HG02588 (cell line): ENCODE data around the gene LRR1.
A peak's percentile ranks its signal among the peaks of the same experiment; 100 is the strongest.
"Not testable (repeated sequence)": the region's sequence is repeated elsewhere in the genome, so short reads cannot be mapped to it uniquely, and the experiment has no call there.

Experiments used
- ATAC-seq: cut with Tn5 transposase; IDR thresholded peaks from one replicate; pipeline ENCODE4 v1.9.1; 2021; ENCODE audit warnings: mild to moderate bottlenecking, moderate library complexity; ENCODE audit not compliant: unreplicated experiment

The LRR1 gene, protein sequence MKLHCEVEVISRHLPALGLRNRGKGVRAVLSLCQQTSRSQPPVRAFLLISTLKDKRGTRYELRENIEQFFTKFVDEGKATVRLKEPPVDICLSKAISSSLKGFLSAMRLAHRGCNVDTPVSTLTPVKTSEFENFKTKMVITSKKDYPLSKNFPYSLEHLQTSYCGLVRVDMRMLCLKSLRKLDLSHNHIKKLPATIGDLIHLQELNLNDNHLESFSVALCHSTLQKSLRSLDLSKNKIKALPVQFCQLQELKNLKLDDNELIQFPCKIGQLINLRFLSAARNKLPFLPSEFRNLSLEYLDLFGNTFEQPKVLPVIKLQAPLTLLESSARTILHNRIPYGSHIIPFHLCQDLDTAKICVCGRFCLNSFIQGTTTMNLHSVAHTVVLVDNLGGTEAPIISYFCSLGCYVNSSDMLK

DNA sequence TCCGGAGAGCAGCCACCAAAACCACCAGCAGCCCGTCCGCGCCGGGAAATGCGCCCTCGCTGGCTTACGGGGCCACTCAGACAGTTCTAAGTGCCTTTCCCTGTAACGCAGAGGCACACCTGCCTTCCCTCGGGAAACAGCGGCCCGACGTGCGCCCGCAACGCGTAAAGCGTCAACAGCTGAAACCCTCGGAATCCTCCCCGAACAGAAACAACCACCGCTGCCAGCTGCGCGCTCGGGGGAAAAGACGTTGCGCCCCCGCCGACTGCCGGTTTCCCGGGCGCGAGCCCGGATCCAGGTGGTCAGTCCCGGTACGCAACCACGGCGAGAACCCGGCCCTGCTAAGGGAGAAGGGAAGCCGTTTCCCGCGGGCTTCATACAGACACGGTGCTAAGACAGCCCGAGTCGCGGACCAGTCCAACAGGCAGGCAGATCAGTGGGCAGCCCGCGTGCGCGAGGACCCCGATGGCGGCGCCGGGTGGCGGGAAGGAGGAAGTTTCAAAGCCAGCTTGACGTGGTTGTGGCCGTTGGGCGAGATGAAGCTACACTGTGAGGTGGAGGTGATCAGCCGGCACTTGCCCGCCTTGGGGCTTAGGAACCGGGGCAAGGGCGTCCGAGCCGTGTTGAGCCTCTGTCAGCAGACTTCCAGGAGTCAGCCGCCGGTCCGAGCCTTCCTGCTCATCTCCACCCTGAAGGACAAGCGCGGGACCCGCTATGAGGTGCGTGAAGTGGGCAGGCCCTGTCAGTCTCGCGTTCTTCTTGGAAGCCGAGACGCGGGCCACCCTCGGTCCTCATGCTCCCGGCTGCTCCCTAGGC lies at the start of gene LRR1:
Gene LRR1, plus strand, starts transcription at position 456 of the 816 bp plus-strand sequence. Its CDS starts 81 bp downstream, at position 537.
- peak; percentile 47 for ATAC-seq

DNA sequence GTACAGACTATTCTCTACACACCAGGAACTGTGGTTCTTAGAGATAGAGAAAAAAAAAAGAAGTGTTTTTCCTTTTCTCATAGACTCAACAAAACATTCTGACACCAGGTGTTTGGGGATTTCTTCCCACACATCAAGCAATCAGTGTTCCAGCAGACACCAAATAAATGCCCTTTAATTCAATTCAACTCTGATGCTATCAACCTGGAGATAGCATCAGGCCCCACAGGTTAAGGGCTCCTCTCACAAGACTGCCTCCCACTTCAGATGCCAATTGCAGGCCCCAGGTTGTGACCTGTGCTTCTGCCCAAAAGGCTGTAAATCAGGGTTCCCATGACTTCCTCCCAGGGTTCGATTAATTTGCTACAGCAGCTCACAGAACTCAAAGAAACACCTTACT lies 49.3 kb upstream of the LRR1 start:
- ATAC-seq: no peak

DNA sequence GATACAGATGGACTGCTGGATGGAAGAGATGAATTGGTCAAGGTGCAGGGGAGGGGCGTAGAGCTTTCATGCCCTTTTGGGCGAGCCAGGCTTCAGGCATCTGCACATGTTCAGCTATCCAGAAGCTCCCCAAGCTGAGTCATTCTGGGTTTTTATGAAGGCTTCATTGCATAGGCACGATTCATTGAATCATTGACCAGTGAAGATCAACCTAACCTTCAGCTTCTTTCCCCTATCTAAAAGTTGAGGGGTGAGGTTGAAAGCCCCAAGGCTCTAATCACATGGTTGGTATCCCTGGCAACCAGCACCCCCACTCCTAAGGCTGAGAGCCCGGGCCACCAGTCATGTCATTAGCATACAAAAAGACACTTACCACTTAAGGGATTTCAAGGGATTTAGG lies 48.9 kb upstream of the LRR1 start:
- ATAC-seq: no peak

DNA sequence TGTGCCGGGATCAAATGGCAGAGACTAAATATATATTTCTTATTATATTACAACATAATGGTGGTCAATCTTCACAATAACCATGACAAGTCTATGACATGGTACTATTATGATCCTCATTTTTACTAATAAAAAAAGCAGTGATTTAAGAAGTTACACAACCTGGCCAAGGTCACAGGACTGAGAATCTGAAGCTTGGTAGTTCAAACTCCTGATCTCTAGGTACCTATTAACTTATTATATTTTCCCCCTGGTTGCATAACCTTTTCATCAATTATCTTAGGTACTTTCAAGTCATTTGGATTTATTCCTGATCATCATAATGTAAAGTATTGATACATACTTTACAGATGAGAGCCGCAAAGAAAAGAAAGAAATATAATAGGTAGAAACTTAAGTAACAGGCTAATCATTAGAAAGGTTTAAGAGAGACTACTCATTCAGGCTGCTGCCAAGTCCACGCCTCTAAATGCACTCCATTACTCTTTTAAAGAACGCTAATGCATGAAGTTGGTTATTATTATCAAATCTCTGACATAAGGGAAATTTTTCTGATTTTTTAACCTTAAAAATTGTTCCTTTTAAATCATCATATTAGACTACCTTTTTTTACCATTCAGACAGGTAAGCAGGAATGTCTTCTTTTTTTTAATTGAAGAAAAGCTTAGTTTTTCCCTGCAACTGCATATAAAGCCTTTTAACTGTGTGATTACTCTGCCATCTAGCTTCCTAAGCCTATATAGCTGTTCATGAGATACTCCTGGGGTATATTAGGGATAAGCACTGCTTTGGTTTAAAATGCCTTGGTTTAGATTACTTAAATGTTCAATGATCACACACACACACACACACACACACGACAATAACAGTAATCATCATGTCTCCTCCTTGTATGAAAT lies 48.2 kb upstream of the LRR1 start:
- ATAC-seq: no peak

DNA sequence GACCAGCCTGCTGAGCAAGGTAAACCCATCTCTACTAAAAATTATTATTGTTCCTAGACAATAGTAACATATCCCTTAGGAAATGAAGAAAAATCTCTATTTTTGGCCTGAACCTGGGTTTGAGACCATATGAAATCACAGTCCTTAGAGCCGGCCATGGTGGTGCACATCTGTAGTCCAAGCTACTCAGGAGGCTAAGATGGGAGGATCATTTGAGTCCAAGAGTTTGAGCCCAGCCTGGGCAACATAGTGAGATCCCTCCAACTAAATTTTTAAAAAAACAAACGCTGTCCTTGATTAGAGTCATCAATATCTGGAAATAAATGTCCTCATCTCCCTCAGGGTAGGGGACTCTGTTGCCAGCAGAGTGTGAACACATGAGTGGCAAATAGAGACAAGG lies 47.2 kb upstream of the LRR1 start:
- ATAC-seq: no peak

DNA sequence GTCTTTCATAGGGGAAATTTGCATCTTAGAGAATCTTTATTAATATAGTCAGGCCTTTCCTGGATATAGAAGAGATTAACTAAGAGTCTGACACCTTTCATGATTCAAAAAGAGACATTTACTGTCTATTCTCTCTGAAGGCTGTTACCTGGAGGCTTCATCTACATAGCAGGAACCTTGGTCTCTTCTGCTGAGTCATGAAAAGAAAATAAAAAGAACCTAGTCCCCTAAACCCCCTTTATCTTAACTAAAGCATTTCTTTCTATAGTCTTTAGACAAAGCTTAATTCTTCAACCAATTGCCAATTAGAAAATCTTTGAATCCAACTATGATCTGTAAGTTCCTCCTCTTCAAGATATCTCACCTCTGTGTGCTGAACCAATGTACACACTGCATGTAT lies 45.6 kb upstream of the LRR1 start:
- ATAC-seq: no peak

DNA sequence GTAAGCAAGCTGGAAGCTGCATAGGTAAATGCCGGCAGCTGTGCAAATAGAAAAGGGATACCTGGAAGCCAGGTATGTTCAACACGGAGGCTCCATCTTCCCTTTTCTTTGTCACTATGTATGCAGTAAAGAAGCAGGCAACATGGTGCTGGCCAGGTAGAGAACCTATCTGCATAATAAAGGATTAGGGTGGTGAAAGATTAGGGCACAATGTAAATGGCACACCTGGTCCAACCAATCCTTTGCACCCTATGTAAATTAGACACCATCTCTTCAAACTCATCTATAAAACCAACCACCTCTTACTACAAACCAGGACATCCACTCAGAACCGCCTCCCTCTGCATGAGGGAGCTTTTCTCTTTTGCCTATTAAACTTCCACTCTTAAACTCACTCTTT lies 44.8 kb upstream of the LRR1 start:
- no peak for ATAC-seq

DNA sequence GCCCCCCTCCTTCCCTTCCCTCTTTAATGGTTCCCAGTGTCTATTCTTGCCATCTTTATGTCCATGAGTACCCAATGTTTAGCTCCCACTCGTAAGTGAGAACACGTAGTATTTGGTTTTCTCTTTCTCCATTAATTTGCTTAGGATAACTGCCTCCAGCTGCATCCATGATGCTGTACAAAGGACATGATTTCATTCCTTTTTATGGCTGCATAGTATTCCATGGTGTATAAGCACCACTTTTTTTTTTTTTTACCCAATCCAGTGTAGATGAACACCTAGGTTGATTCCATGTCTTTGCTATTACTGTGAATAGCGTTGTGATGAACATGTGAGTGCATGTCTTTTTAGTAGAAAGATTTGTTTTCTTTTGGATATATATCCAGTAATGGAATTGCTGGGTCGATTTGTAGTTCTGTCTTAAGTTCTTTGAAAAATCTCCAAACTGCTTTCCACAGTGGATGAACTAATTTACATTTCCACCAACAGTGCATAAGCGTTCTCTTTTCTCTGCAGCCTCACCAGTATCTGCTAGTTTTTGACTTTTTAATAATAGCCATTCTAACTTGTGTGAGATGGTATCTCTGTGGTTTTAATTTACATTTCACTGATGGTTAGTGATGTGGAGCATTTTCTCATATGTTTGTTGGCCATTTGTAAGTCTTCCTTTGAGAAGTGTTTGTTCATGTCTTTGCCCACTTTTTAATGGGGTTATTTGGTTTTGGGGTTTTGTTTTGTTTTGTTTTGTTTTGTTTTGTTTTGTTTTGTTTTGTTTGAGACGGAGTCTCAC lies 38.6 kb upstream of the LRR1 start:
- no peak for ATAC-seq

DNA sequence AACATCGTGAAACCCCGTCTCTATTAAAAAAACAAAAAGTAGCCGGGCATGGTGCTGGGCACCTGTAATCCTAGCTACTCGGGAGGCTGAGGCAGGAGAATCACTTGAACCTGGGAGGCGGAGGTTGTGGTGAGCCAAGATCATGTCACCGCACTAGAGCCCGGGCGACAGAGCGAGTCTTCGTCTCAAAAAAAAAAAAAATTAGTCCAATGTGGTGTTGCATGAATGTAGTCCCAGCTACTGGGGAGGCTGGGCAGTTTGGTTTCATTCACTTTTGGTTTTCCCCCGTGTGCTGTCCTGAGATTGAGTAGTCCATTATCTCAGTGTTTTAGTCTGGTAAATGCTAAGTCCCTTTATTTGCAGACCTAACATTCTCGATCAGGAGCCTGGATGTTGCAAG lies 32.0 kb upstream of the LRR1 start:
- ATAC-seq: no peak

DNA sequence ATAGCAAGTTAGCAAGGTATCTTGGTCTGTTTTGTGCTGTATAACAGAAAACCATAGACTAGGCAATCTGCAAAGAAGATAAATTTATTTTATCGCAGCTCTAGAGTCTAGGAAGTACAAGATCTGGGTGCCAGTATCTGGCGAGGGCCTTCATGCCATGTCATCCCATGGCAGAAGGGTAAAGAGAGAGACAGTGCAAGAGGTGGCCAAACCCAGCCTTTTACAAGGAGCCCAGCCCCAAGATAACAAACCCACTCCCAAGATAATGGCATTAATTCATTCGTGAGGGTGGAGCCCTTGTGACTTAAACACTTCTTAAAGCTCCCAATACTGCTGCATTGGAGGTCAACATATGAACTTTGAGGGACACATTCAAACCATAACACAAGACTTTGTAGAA lies 29.5 kb upstream of the LRR1 start:
- ATAC-seq: no peak

DNA sequence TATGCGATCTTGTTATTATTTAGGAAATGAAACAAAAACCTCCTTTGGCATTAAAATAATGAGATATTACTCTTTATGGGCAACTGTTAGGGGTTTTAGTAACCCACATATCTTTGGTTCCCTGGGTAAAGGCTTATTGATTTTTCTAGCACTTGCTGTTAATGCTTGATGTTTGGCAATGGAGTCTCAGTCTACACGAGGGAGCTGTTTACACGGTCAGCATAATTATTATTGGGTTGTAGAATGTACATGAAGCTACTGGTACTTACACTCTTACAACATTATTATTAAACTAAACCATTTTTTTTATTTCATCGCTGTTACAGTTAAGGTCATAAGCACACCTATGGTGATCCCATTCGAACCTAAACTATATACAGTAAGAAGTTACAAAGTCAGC lies 24.7 kb upstream of the LRR1 start:
- ATAC-seq: no peak

DNA sequence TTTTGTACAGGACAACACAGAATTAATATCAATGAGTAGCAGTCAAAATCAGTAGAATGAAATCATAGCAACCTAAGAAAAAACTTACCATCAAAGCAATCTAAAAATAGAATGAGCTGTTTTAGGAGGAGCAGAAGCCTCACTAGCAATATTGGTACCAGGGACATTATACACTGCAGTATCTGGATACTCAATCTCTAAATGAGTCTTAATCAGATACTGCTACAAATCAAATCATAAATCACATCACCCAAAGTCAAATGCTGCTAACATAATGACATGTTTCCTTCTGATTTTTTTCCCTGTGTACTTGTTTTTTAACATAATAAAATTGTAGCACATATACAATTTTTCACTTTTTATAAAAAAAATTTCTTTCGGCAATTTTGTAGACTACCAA lies 20.6 kb upstream of the LRR1 start:
- no peak for ATAC-seq

DNA sequence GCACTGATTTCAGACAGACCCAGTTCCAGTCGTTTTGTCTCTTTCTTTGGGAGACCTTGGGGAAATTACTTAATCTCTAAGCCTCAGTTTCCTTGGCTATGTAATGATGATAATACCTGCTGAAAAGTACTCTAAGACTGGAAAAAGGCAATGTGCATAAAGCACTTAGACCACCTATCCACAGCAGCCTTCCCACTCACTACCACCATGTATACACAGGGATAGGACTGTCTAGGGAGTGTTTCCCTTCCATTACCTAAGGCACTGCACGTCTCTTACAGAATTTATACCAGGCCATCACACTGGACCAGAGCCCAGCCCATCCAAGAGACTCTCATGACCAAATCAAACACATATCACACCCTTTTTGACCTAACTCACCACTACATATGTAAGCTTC lies 18.9 kb upstream of the LRR1 start:
- no peak for ATAC-seq

DNA sequence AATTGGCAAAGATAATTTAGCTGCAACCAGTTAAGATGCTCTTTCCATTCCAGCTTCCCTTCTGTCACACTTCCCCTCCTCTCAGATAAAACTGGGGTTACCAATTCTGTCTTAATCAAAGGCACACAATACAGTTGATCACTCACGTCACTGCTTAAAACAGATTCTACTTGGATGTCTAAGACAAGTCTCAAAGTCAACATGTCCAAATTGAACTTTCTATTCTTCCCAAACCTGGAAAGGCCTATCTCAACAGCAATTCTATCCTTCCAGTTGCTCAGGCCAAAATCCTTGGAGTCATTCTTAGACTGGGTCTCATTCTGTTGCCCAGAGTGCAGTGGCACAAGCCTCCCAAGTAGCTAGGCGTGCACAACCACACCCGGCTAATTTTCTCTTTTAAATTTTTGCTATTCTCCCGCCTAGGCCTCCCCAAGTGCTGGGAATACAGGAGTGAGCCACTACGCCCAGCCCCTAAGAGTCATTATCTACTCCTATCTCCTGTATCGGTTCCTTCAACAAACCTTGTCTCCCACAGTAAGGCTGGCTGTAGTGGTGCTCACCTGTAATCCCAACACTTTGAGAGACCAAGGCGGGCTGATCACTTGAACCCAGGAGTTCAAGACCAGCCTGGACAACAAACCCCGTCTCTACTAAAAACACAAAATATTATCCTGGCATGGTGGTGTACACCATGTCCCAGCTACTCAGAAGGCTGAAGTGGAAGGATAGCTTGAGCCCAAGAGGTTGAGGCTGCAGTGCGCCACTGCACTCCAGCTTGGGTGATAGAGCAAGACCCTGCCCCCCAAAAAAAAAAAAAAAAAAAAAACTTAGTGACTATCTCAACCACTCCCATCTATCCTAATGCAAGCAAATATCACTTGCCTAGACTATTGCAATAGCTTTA lies 17.3 kb upstream of the LRR1 start:
- no peak for ATAC-seq

DNA sequence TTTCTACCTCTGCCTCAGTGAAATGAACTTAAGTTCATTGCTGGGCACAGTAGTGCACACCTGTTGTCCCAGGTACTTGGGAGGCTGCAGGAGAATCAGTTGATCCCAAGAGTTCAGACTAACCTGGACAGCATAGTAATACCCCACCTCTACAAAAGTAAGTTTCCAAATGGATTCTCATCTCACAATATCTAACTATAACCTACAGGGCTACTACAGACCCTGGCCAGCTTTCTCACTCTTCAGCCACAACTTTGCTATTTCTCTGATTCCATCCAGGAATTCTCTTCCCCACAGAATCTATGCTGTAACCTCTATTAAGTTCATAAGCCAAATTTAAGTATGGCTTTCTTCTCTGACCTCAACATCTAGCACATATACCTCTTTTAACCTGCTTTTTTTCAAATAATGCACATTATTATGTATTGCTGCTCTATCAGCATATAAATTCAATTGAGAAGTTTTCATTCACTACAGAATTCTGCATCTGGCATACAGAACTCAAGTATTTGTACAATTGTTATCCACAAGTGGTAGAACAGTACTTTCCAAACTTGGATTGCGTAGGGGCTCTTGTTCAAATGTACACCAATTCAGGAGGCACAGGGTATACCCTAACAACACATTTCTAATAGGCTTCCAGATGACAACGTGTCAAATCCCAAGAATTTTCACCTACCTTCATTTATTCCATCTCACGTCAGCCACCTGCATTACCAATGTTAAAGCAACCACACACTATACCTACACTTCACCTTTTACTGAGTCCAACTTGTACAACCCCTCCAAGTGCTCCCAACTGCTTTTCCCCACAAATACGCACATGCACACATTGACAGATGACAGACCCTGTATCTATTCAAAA lies 16.4 kb upstream of the LRR1 start:
- ATAC-seq: no peak

DNA sequence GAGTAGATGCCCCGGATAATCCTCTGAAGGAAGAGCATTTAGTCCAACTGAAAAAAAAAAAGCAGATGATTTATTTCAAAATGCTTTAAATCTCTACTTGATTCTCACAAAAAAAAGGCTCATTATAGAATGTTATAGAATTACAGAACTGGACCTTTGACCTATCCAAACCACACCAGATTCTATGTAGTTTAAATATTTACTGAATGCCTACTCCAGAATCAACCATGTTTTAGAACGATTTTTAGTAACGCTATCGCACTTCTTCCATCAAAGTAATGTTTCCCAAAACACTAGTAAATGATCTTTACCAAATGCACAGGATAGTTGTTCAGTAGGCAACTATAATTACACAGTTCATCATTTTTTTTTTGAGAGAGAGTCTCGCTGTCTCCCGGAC lies 15.1 kb upstream of the LRR1 start:
- no peak for ATAC-seq

DNA sequence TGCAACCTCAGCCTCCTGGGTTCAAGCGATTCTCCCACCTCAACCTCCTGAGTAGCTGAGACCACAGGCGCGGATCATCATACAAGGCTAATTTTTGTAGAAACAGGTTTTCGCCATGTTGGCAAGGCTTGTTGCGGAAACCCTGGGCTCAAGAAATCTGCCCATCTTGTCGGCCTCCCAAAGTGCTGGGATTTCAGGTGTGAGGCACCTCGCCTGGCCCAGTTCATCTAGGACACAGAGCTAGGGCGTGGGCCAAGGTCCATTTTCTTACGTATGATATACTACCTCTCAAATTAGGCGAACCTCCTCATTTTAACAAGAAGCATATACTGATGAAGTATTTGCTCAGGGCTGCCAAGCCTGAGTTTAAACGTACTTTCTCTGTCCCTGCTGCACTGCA lies 14.7 kb upstream of the LRR1 start:
- ATAC-seq: no peak

DNA sequence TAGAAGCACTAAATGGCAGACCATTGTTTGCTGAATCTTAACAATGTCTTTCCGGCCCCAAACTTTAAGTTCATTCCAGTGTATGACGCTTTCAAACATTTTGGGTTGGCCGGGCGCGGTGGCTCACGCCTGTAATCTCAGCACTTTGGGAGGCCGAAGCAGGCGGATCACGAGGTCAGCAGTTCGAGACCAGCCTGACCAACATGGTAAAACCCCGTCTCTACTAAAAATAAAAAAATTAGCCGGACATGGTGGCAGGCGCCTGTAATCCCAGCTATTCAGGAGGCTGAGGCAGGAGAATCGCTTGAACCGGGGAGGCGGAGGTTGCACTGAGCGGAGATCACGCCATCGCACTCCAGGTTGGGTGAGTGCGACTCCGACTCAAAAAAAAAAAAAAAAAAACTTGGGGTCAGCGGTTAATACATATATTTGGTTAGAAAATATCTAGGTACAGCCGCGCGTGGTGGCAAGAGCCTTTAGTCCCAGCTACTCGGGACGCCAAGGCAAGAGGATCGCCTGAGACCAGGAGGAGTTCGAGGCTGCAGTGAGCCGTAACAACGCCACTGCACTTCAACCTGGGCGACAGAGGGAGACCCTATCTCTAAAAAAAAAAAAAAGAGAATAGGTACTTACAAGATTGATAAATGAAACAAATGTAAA lies 13.6 kb upstream of the LRR1 start:
- ATAC-seq: not testable (repeated sequence)
